SU-DHL-6 (cell line): Measurements from ENCODE around the gene ABCA4.

Source experiments
- H2AFZ ChIP-seq: fragments of 200-600 bp; sonication (generic); 2 replicates; pipeline ENCODE4 v1.6.1; 2014; ENCODE audit warnings: low read depth, mild to moderate bottlenecking, moderate library complexity, mixed read lengths, antibody characterized with exemption, low read length; ENCODE audit not compliant: severe bottlenecking
- H3F3A ChIP-seq: fragments of 200-600 bp; shearing (Covaris generic); 2 replicates; pipeline ENCODE4 v1.6.0; 2016; ENCODE audit warnings: antibody characterized with exemption, mild to moderate bottlenecking; ENCODE audit not compliant: insufficient read depth
- H3K27ac ChIP-seq: fragments of 200-600 bp; sonication (generic); 2 replicates; pipeline ENCODE4 v1.5.1; 2016; ENCODE audit warnings: low read depth, mild to moderate bottlenecking, low read length, moderate library complexity, mixed read lengths
- H3K27me3 ChIP-seq: fragments of 200-600 bp; sonication (generic), shearing (Covaris generic); 2 replicates; pipeline ENCODE4 v1.6.0; 2014; ENCODE audit warnings: mild to moderate bottlenecking, low read length
- H3K36me3 ChIP-seq: fragments of 200-600 bp; sonication (generic); 2 replicates; pipeline ENCODE4 v1.6.1; 2014; ENCODE audit warnings: mild to moderate bottlenecking, low read length, mixed read lengths
- H3K4me2 ChIP-seq: fragments of 300-600, 200-600 bp; shearing (Covaris generic), sonication (generic); 2 replicates; pipeline ENCODE4 v1.6.0; 2014; ENCODE audit warnings: low read length, low read depth, mild to moderate bottlenecking; ENCODE audit not compliant: poor library complexity, severe bottlenecking
- H3K4me3 ChIP-seq: fragments of 200-600 bp; sonication (generic); 2 replicates; pipeline ENCODE4 v1.5.1; 2014; ENCODE audit warnings: antibody characterized with exemption, low read length, mild to moderate bottlenecking, mixed read lengths; ENCODE audit not compliant: insufficient read depth, poor library complexity, severe bottlenecking
- H3K79me2 ChIP-seq: fragments of 200-600 bp; sonication (generic); 2 replicates; pipeline ENCODE4 v1.6.1; 2014; ENCODE audit warnings: mild to moderate bottlenecking, low read length, moderate library complexity; ENCODE audit not compliant: insufficient read depth
- H3K9ac ChIP-seq: fragments of 200-600 bp; sonication (generic); 2 replicates; pipeline ENCODE4 v1.7.0; 2014; ENCODE audit warnings: mild to moderate bottlenecking, low read length
- H3K9me2 ChIP-seq: fragments of 200-600 bp; sonication (generic); replicated peaks from 2 replicates; pipeline ENCODE4 v1.6.1; 2014; ENCODE audit warnings: low read length; ENCODE audit not compliant: insufficient read depth
- H3K9me3 ChIP-seq: fragments of 200-600 bp; sonication (generic); 2 replicates; pipeline ENCODE4 v1.6.1; 2014; ENCODE audit warnings: low read length, mixed read lengths; ENCODE audit not compliant: insufficient read depth
- H4K20me1 ChIP-seq: fragments of 200-600 bp; sonication (generic); 2 replicates; pipeline ENCODE4 v1.6.1; 2014; ENCODE audit warnings: low read depth, mild to moderate bottlenecking, antibody characterized with exemption, low read length, moderate library complexity, mixed read lengths
- EZH2phosphoT487 ChIP-seq: fragments of 200-600 bp; sonication (generic), shearing (Covaris generic); conservative IDR thresholded peaks from 2 replicates; pipeline ENCODE4 v1.6.1; 2018; ENCODE audit warnings: mild to moderate bottlenecking, antibody characterized with exemption, low read length, moderate library complexity, mixed read lengths
- TF ChIP-seq, protein P1 (sequence below): fragments of 200-600 bp; sonication (generic); IDR thresholded peaks from one replicate; pipeline ENCODE4 v1.5.1; 2017; ENCODE audit warnings: antibody characterized with exemption, mild to moderate bottlenecking, low read length, moderate library complexity; ENCODE audit not compliant: insufficient read depth, poor library complexity, severe bottlenecking

Gene ABCA4

DNA sequence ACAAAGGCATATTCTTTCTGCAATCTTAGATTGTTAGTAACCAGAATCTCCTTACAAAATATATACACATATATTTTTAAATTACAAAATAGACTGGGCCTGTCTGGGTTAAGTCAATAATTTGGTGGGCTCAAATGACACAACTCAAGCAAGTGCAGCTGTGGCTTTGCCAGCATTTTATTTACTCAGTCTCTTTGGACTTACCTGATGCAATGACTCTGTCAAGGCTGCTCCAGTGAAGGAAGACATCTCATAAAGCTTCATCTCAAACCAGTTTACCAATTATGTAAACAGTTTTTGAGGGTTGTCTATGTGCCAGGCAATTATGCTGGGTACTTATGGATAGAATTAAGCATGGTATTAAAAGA lies 22.8 kb upstream of the ABCA4 start:
- H3K36me3 ChIP-seq = no peaks in the 10 kb centered on the region
- no peaks in the 10 kb centered on the region for H3K9me2 ChIP-seq
- H3K4me3 ChIP-seq = no peak overlapping the region
- no peaks in the 10 kb centered on the region for H3K27me3 ChIP-seq
- H3K9me3 ChIP-seq = no peaks in the 10 kb centered on the region
- TF ChIP-seq, protein P1, sequence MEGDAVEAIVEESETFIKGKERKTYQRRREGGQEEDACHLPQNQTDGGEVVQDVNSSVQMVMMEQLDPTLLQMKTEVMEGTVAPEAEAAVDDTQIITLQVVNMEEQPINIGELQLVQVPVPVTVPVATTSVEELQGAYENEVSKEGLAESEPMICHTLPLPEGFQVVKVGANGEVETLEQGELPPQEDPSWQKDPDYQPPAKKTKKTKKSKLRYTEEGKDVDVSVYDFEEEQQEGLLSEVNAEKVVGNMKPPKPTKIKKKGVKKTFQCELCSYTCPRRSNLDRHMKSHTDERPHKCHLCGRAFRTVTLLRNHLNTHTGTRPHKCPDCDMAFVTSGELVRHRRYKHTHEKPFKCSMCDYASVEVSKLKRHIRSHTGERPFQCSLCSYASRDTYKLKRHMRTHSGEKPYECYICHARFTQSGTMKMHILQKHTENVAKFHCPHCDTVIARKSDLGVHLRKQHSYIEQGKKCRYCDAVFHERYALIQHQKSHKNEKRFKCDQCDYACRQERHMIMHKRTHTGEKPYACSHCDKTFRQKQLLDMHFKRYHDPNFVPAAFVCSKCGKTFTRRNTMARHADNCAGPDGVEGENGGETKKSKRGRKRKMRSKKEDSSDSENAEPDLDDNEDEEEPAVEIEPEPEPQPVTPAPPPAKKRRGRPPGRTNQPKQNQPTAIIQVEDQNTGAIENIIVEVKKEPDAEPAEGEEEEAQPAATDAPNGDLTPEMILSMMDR = no peak
- TF ChIP-seq EZH2phosphoT487 = no peak
- no peaks in the 10 kb centered on the region for H3F3A ChIP-seq
- H3K27ac ChIP-seq = no peak overlapping the region
- no peak overlapping the region for H3K4me2 ChIP-seq
- no peak overlapping the region for H3K9ac ChIP-seq
- no peaks in the 10 kb centered on the region for H3K79me2 ChIP-seq
- H4K20me1 ChIP-seq = no peaks in the 10 kb centered on the region
- no peak overlapping the region for H2AFZ ChIP-seq

DNA sequence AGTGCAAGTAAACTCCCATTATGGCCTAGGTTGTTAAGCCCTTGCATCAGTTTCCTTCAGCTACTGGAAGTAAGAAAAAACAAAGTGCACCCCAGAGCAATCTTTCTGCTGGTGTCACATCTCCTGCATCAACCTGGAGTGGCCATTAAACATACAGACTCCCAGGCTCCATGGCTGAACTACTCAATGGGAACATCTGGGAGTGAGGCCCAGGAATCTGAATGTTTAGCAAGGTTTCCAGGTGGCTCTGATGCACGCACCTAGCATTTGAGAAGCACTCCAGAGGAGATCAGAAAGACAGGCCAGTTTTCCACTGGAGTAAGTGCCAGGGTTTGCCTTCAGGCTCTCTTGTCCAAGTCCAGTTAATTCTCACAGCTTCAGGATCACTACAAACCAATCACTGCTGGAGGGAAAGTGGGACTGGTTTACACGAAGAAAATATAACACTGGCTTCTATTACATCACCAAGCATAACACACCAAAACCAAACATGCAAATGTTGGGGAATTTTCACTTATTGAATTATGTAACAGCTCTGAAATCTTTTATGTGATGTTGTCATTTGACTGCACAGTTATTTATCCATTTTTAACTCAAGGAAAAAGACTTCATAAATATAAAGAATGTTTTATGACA lies 22.3 kb upstream of the ABCA4 start:
- no peak overlapping the region for H3K4me2 ChIP-seq
- H3K36me3 ChIP-seq = no peaks in the 10 kb centered on the region
- no peak overlapping the region for H3K27ac ChIP-seq
- no peak overlapping the region for H3K9ac ChIP-seq
- H4K20me1 ChIP-seq = no peaks in the 10 kb centered on the region
- TF ChIP-seq, protein P1 = no peak
- no peak for TF ChIP-seq EZH2phosphoT487
- no peak overlapping the region for H3K4me3 ChIP-seq
- no peaks in the 10 kb centered on the region for H3K9me2 ChIP-seq
- no peaks in the 10 kb centered on the region for H3F3A ChIP-seq
- no peaks in the 10 kb centered on the region for H3K9me3 ChIP-seq
- no peaks in the 10 kb centered on the region for H3K27me3 ChIP-seq
- no peaks in the 10 kb centered on the region for H3K79me2 ChIP-seq
- no peak overlapping the region for H2AFZ ChIP-seq

DNA sequence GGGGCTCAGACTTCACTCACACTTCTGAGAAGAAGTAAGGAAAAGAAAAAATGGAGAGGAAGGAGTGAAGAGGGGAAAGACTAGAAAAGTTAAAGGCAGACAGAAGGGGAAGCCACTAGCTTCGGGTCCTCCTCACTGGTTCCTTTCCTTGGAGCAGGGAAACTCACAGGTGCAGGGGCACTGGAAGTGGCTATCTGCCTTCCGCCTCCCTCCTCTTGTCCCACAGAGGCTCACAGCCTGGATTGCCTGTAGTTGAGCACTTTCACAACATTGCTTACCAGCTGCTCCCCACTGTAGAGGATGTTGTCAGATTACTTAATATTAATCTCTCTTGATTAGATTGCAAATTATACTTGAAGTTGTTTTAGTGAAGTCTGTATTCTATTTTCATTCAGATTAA lies 21.6 kb upstream of the ABCA4 start:
- no peaks in the 10 kb centered on the region for H3K9me2 ChIP-seq
- H2AFZ ChIP-seq = no peak overlapping the region
- no peaks in the 10 kb centered on the region for H3K9me3 ChIP-seq
- H3K27ac ChIP-seq = no peak overlapping the region
- no peak overlapping the region for H3K4me3 ChIP-seq
- H3K4me2 ChIP-seq = no peak overlapping the region
- no peaks in the 10 kb centered on the region for H3K79me2 ChIP-seq
- TF ChIP-seq EZH2phosphoT487 = no peak
- TF ChIP-seq, protein P1 = no peak
- no peaks in the 10 kb centered on the region for H3K27me3 ChIP-seq
- no peak overlapping the region for H3K9ac ChIP-seq
- no peaks in the 10 kb centered on the region for H3F3A ChIP-seq
- H3K36me3 ChIP-seq = no peaks in the 10 kb centered on the region
- H4K20me1 ChIP-seq = no peaks in the 10 kb centered on the region
